Measurements from ENCODE around the gene COPE.

DNA sequence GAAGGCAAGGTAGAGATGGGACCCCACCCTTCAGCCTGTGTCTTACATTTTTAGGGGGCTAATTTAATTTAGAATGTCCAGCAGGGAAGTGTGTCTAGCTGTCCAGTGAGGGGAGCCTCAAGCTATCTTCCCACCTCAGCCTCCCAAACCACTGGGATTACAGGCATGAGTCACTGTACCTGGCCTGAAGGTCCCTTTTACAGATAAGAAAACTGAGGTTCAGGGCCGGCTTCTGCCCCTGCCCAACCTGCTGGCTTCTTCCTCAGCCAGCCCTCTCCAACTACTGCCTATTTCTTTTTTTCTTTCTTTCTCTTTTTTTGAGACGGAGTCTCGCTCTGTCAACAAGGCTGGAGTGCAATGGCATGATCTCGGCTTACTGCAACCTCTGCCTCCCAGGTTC, 41.2 kb upstream of the COPE start:
- TF ChIP-seq, protein P1, sequence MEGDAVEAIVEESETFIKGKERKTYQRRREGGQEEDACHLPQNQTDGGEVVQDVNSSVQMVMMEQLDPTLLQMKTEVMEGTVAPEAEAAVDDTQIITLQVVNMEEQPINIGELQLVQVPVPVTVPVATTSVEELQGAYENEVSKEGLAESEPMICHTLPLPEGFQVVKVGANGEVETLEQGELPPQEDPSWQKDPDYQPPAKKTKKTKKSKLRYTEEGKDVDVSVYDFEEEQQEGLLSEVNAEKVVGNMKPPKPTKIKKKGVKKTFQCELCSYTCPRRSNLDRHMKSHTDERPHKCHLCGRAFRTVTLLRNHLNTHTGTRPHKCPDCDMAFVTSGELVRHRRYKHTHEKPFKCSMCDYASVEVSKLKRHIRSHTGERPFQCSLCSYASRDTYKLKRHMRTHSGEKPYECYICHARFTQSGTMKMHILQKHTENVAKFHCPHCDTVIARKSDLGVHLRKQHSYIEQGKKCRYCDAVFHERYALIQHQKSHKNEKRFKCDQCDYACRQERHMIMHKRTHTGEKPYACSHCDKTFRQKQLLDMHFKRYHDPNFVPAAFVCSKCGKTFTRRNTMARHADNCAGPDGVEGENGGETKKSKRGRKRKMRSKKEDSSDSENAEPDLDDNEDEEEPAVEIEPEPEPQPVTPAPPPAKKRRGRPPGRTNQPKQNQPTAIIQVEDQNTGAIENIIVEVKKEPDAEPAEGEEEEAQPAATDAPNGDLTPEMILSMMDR (IDR thresholded peaks at IDR 0.05 in 4 of 5, conservative IDR thresholded peaks at IDR 0.05 in 1 of 5) = no peak
- TF ChIP-seq POLR2A (IDR thresholded peaks at IDR 0.05) = no peak

All from gastrocnemius medialis (tissue), 4 donors.